Dendritic cell treated with granulocyte-macrophage colony-stimulating factor and Interleukin-4, amounts not matched to agents 40 ng/mL and 50 ng/mL, for 4 days (primary cell): ENCODE results near the gene RPS6KA1.
"Not testable (repeated sequence)": the region's sequence is repeated elsewhere in the genome, so short reads cannot be mapped to it uniquely, and the experiment has no call there.

Source experiments
- H3K27ac Mint-ChIP-seq: one replicate; pipeline ENCODE4 v1.8.0; 2022; ENCODE audit warnings: mild to moderate bottlenecking, mixed read lengths
- H3K27me3 Mint-ChIP-seq: one replicate; pipeline ENCODE4 v1.8.0; 2022; ENCODE audit warnings: mild to moderate bottlenecking, mixed read lengths
- H3K36me3 Mint-ChIP-seq: one replicate; pipeline ENCODE4 v1.8.0; 2022; ENCODE audit warnings: low read depth, mixed read lengths
- H3K4me1 Mint-ChIP-seq: one replicate; pipeline ENCODE4 v1.8.0; 2022; ENCODE audit warnings: low read depth, mixed read lengths
- H3K4me3 Mint-ChIP-seq: one replicate; pipeline ENCODE4 v1.8.0; 2022; ENCODE audit warnings: mild to moderate bottlenecking, moderate library complexity, mixed read lengths
- H3K9me3 Mint-ChIP-seq: one replicate; pipeline ENCODE4 v1.8.0; 2022; ENCODE audit warnings: mixed read lengths
- intact Hi-C: fragments of 100-400 bp; cut with micrococcal nuclease; formaldehyde crosslinking; loops from one replicate; pipeline ENCODE4 v1.15.0; 2022

The RPS6KA1 gene

GRCh38 chr1:26529655-26530409, at the start of gene RPS6KA1:
Gene RPS6KA1 (plus strand): TSS chr1:26529761. CDS start chr1:26529921, 160 bp downstream.
- H3K27me3 Mint-ChIP-seq = peaks cover 10% of the 10 kb centered on the region
- H3K9me3 Mint-ChIP-seq = no peaks in the 10 kb centered on the region
- peaks cover 39% of the 10 kb centered on the region for H3K4me1 Mint-ChIP-seq
- H3K27ac Mint-ChIP-seq = peak within 1 kb of the TSS; percentile 61
- peak within 1 kb of the TSS; percentile 85 for H3K4me3 Mint-ChIP-seq
- H3K36me3 Mint-ChIP-seq = no peaks in the 10 kb centered on the region
- intact Hi-C loops = no loop called here

DNA sequence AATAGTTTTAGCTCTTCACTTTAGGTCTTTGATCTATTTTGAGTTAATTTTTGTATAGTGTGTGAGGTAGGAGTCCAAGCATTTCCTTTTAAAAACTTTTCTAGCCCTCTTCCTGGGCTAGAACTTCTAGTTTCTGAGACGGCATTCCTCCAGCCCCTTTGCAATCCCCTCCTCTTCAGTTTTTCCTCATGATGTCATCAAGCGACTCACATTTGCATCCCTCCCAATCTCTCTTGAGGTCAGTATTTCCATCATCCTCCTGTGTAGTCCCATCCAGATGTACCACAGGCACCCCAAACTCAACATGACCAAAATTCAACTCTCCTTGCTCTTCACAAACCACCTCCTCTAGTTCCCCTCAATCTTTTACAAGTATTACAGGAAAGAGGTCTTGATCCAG, 46.6 kb upstream of the RPS6KA1 start:
- Mint-ChIP-seq H3K36me3 (peaks cover 11% of the 10 kb centered on the region), H3K27me3 (no peaks in the 10 kb centered on the region), H3K27ac (no peak overlapping the region), H3K4me3 (no peak overlapping the region), H3K9me3 (no peaks in the 10 kb centered on the region), H3K4me1 (peaks cover 15% of the 10 kb centered on the region)
- intact Hi-C loops = no loop called here

- intact Hi-C loops = no loop called here
- Mint-ChIP-seq H3K27me3 (no peaks in the 10 kb centered on the region), H3K36me3 (peaks cover 6% of the 10 kb centered on the region), H3K27ac (no peak overlapping the region), H3K4me1 (peaks cover 15% of the 10 kb centered on the region), H3K9me3 (no peaks in the 10 kb centered on the region), H3K4me3 (no peak overlapping the region)
These were observed 45.6 kb upstream of the RPS6KA1 start for GRCh38 chr1:26483980-26484379.

- Mint-ChIP-seq H3K4me1 (peaks cover 22% of the 10 kb centered on the region), H3K4me3 (no peak overlapping the region), H3K27me3 (peaks cover 6% of the 10 kb centered on the region), H3K27ac (no peak overlapping the region), H3K9me3 (no peaks in the 10 kb centered on the region), H3K36me3 (no peaks in the 10 kb centered on the region)
- intact Hi-C loops = no loop called here
These were observed 39.4 kb upstream of the RPS6KA1 start for GRCh38 chr1:26490155-26490554.

DNA sequence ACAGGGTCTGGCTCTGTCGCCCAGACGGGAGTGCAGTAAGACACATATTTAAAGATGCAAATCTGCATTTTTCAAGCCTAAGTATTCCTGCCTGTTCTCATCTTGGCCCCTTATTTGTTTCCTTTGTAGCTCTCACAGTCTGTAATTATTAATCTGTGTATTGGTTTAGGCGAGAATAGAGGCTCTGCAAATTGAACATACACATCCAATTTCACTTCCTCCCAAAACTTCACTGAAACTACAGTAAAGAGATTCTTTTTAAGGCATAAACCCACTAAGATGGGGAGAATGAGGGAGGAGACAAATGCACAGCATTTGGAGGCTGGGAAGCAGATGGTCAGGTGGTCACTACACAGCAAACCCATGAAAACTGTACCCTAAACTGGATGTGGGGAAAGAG, 36.3 kb upstream of the RPS6KA1 start:
- H3K4me3 Mint-ChIP-seq = no peak overlapping the region
- peaks cover 18% of the 10 kb centered on the region for H3K4me1 Mint-ChIP-seq
- intact Hi-C loops = no loop called here
- no peaks in the 10 kb centered on the region for H3K36me3 Mint-ChIP-seq
- H3K27ac Mint-ChIP-seq = no peak overlapping the region
- no peaks in the 10 kb centered on the region for H3K9me3 Mint-ChIP-seq
- H3K27me3 Mint-ChIP-seq = peaks cover 6% of the 10 kb centered on the region

- H3K27me3 Mint-ChIP-seq = peaks cover 6% of the 10 kb centered on the region
- no peaks in the 10 kb centered on the region for H3K9me3 Mint-ChIP-seq
- no peak overlapping the region for H3K27ac Mint-ChIP-seq
- H3K4me1 Mint-ChIP-seq = peaks cover 22% of the 10 kb centered on the region
- no peak overlapping the region for H3K4me3 Mint-ChIP-seq
- intact Hi-C loops = no loop called here
- H3K36me3 Mint-ChIP-seq = peaks cover 4% of the 10 kb centered on the region
These were observed 35.6 kb upstream of the RPS6KA1 start for GRCh38 chr1:26493938-26494337.

GRCh38 chr1:26496861-26497260, 32.7 kb upstream of the RPS6KA1 start:
- Mint-ChIP-seq H3K27ac (no peak overlapping the region), H3K9me3 (no peaks in the 10 kb centered on the region), H3K27me3 (peaks cover 4% of the 10 kb centered on the region), H3K4me1 (peaks cover 33% of the 10 kb centered on the region), H3K36me3 (peaks cover 17% of the 10 kb centered on the region), H3K4me3 (no peak overlapping the region)
- intact Hi-C loops = no loop called here

DNA sequence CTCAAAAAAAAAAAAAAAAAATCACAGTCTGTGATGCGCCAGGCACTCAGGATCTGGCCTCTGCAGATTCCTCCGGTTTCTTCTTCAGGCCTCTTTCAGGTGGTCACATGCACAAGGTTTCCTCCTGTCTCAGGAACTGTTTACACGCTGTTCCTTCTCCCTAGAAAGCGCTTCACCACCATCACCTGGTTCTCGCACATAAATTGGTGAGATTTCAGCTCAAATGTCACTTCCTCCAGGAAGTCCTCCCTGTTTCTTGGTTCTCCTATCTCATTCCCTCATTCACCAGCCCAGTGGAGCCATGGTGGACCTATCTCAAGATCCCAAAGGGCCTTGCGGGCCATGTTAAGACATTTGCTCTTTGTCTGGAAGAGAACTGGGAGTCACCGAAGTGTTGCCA, 30.7 kb upstream of the RPS6KA1 start:
- no peak overlapping the region for H3K27ac Mint-ChIP-seq
- H3K36me3 Mint-ChIP-seq = peaks cover 17% of the 10 kb centered on the region
- no peaks in the 10 kb centered on the region for H3K9me3 Mint-ChIP-seq
- intact Hi-C loops = no loop called here
- H3K27me3 Mint-ChIP-seq = peaks cover 1% of the 10 kb centered on the region
- peaks cover 30% of the 10 kb centered on the region for H3K4me1 Mint-ChIP-seq
- H3K4me3 Mint-ChIP-seq = no peak overlapping the region

- peak overlapping the region; percentile 94 for H3K27ac Mint-ChIP-seq
- H3K4me3 Mint-ChIP-seq = peak overlapping the region; percentile 89
- H3K4me1 Mint-ChIP-seq = peaks cover 29% of the 10 kb centered on the region
- H3K27me3 Mint-ChIP-seq = no peaks in the 10 kb centered on the region
- no peaks in the 10 kb centered on the region for H3K9me3 Mint-ChIP-seq
- peaks cover 17% of the 10 kb centered on the region for H3K36me3 Mint-ChIP-seq
- intact Hi-C loops = loop anchor here (2.0 to 5.0 kb wide), 3 partner anchors 28 to 288 kb away; partner anchors contain the start of gene HMGN2
These were observed 28.9 kb upstream of the RPS6KA1 start for GRCh38 chr1:26500488-26501175.

GRCh38 chr1:26510711-26511110, 18.9 kb upstream of the RPS6KA1 start:
- H3K9me3 Mint-ChIP-seq, H3K36me3 Mint-ChIP-seq, intact Hi-C loops, H3K27ac Mint-ChIP-seq, H3K27me3 Mint-ChIP-seq, H3K4me1 Mint-ChIP-seq, H3K4me3 Mint-ChIP-seq: not testable (repeated sequence)

DNA sequence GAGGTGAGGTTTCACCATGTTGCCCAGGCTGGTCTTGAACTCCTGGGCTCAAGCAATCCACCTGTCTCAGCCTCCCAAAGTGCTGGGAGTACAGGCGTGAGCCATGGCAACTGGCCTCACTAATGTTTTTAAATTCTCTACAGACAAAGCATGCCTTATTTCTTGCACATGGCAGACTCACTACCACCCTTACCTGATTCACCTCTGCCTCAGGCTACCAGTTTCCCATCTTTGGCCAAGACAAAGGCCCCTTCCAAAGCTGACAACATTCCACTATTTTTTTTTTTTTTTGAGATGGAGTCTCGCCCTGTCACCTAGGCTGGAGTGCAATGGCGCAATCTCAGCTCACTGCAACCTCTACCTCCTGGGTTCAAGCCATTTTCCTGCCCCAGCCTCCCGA, 13.7 kb upstream of the RPS6KA1 start:
- H3K4me3 Mint-ChIP-seq, H3K9me3 Mint-ChIP-seq, intact Hi-C loops, H3K27ac Mint-ChIP-seq, H3K36me3 Mint-ChIP-seq, H3K4me1 Mint-ChIP-seq, H3K27me3 Mint-ChIP-seq: not testable (repeated sequence)

DNA sequence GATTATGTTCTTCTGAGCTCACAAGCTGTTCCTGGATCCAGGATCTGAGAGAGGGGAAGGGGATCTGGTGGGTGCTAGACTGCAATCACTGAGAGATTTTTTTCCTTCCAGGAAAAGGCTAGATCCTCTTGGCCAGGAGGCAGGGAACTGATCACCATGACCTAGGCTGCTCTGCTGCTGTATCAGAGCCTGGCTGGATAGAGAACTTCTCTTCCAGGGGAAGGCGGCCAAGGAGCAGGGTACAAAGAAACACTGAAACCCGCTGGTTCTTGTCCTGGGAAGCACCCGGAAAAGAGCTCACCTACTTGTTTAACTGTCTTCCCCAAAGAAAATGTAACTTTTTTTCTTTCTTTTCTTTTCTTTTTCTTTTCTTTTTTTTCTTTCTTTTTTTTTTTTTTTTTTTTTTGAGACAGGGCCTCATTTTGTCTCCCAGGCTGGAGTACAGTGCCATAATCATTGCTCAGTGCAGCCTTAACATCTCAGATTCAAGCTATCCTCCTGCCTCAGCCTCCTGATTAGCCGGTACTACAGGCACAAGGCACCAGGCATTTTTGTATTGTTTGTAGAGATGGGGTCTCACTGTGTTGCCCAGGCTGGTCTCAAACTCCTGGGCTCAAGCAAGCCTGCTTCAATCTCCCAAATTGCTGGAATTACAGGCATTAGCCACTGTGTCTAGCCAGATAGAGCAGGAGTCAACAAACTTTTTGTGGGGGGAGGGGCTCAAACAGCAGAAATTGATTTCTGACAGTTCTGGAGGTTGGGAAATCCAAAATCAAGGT, 12.4 kb upstream of the RPS6KA1 start:
- intact Hi-C loops = no loop called here
- Mint-ChIP-seq H3K9me3 (no peaks in the 10 kb centered on the region), H3K4me1 (peaks cover 10% of the 10 kb centered on the region), H3K4me3 (no peak overlapping the region), H3K36me3 (no peaks in the 10 kb centered on the region), H3K27ac (no peak overlapping the region), H3K27me3 (peaks cover 11% of the 10 kb centered on the region)

- no peak overlapping the region for H3K27ac Mint-ChIP-seq
- H3K4me3 Mint-ChIP-seq = no peak overlapping the region
- H3K36me3 Mint-ChIP-seq = no peaks in the 10 kb centered on the region
- intact Hi-C loops = no loop called here
- no peaks in the 10 kb centered on the region for H3K9me3 Mint-ChIP-seq
- peaks cover 11% of the 10 kb centered on the region for H3K27me3 Mint-ChIP-seq
- H3K4me1 Mint-ChIP-seq = peaks cover 10% of the 10 kb centered on the region
These were observed 11.9 kb upstream of the RPS6KA1 start for GRCh38 chr1:26517766-26518049.

GRCh38 chr1:26518355-26518754, 11.2 kb upstream of the RPS6KA1 start:
- intact Hi-C loops = no loop called here
- peaks cover 10% of the 10 kb centered on the region for H3K4me1 Mint-ChIP-seq
- no peaks in the 10 kb centered on the region for H3K36me3 Mint-ChIP-seq
- no peak overlapping the region for H3K27ac Mint-ChIP-seq
- H3K27me3 Mint-ChIP-seq = peaks cover 14% of the 10 kb centered on the region
- no peak overlapping the region for H3K4me3 Mint-ChIP-seq
- no peaks in the 10 kb centered on the region for H3K9me3 Mint-ChIP-seq
